AG04449 (cell line): ENCODE data around the gene DDX3X.

ENCODE experiments used
- CTCF ChIA-PET: fragments of 350-600 bp; formaldehyde crosslinking; extraction: SDS; loops from one replicate; lab custom pipeline; 2021; ENCODE audit warnings: antibody characterized with exemption; lab: Yijun Ruan, JAX
- POLR2A ChIA-PET: fragments of 400-600, 350-600 bp; formaldehyde crosslinking; extraction: SDS; loops from one replicate; lab custom pipeline; 2020; ENCODE audit warnings: antibody characterized with exemption, inconsistent platforms; lab: Yijun Ruan, JAX
- DNase-seq: peaks from one replicate; pipeline ENCODE4 v3.0.0-alpha.2; 2010; ENCODE audit warnings: low read depth, low spot score
- H3K4me3 ChIP-seq: 2 replicates; pipeline ENCODE4 v1.5.1; 2011; ENCODE audit warnings: low read depth, mild to moderate bottlenecking, control low read depth, low read length
- TF ChIP-seq, protein P1 (sequence below): IDR thresholded peaks from one replicate; pipeline ENCODE4 v1.5.1; 2011; ENCODE audit warnings: mild to moderate bottlenecking, moderate library complexity, low read length, control low read depth, inconsistent platforms; ENCODE audit not compliant: insufficient read depth; ENCODE audit errors: missing control alignments

Gene DDX3X

GRCh38 chrX:41381685-41382084 lies 47.7 kb downstream of the DDX3X start:
- peak; percentile 17 for DNase-seq
- TF ChIP-seq, protein P1, sequence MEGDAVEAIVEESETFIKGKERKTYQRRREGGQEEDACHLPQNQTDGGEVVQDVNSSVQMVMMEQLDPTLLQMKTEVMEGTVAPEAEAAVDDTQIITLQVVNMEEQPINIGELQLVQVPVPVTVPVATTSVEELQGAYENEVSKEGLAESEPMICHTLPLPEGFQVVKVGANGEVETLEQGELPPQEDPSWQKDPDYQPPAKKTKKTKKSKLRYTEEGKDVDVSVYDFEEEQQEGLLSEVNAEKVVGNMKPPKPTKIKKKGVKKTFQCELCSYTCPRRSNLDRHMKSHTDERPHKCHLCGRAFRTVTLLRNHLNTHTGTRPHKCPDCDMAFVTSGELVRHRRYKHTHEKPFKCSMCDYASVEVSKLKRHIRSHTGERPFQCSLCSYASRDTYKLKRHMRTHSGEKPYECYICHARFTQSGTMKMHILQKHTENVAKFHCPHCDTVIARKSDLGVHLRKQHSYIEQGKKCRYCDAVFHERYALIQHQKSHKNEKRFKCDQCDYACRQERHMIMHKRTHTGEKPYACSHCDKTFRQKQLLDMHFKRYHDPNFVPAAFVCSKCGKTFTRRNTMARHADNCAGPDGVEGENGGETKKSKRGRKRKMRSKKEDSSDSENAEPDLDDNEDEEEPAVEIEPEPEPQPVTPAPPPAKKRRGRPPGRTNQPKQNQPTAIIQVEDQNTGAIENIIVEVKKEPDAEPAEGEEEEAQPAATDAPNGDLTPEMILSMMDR = no peak
- POLR2A ChIA-PET = no interaction called here
- H3K4me3 ChIP-seq = no peak overlapping the region
- CTCF ChIA-PET = no interaction called here

- CTCF ChIA-PET = no interaction called here
These were observed 49.0 kb downstream of the DDX3X start for GRCh38 chrX:41382714-41383645.

GRCh38 chrX:41384051-41384705 lies 50.2 kb downstream of the DDX3X start:
- ChIA-PET CTCF (no interaction called here), POLR2A (no interaction called here)
- TF ChIP-seq, protein P1 = no peak
- H3K4me3 ChIP-seq = no peak overlapping the region
- peak; percentile 3 for DNase-seq

More at GRCh38 chrX:41382714-41383645, 49.0 kb downstream of the DDX3X start:
- no peak overlapping the region for H3K4me3 ChIP-seq
- no peak for DNase-seq
- TF ChIP-seq, protein P1 = no peak
- POLR2A ChIA-PET = interaction anchor here (0.6 kb wide), 1 partner anchor 154 kb away, joined by 3 read pairs; no protein-coding TSS in a partner anchor

GRCh38 chrX:41386222-41386990 lies 52.4 kb downstream of the DDX3X start:
- ChIA-PET CTCF (no interaction called here), POLR2A (no interaction called here)
- no peak for DNase-seq
- H3K4me3 ChIP-seq = no peak overlapping the region
- TF ChIP-seq, protein P1 = no peak

GRCh38 chrX:41388543-41388942 lies 54.6 kb downstream of the DDX3X start:
- CTCF ChIA-PET = no interaction called here

More at GRCh38 chrX:41388543-41388942, 54.6 kb downstream of the DDX3X start:
- POLR2A ChIA-PET = no interaction called here
- DNase-seq = no peak
- no peak overlapping the region for H3K4me3 ChIP-seq
- TF ChIP-seq, protein P1 = no peak
